Chondrocyte (in vitro differentiated cells): Measurements from ENCODE around the gene KCNH5. TPM values are rescaled to one million over a fixed set of nuclear protein-coding genes. Genes with fewer than 3 reads are reported as not detected.

Experiments used
- DNase-seq: peaks from one replicate; pipeline ENCODE4 v3.0.0; 2021; ENCODE audit warnings: mixed read lengths, low spot score
- H3K27ac Mint-ChIP-seq: one replicate; pipeline ENCODE4 v1.8.0; 2021; ENCODE audit warnings: mild to moderate bottlenecking, moderate library complexity, mixed read lengths; ENCODE audit not compliant: unreplicated experiment
- H3K27me3 Mint-ChIP-seq: 2 replicates; pipeline ENCODE4 v1.8.0; 2021; ENCODE audit warnings: low read depth, mixed read lengths
- H3K36me3 Mint-ChIP-seq: 2 replicates; pipeline ENCODE4 v1.8.0; 2021; ENCODE audit warnings: low read depth, mixed read lengths
- H3K4me1 Mint-ChIP-seq: 2 replicates; pipeline ENCODE4 v1.8.0; 2021; ENCODE audit warnings: low read depth, mild to moderate bottlenecking, mixed read lengths
- H3K4me3 Mint-ChIP-seq: one replicate; pipeline ENCODE4 v1.8.0; 2021; ENCODE audit warnings: mild to moderate bottlenecking, moderate library complexity, mixed read lengths; ENCODE audit not compliant: unreplicated experiment
- H3K9me3 Mint-ChIP-seq: 2 replicates; pipeline ENCODE4 v1.8.0; 2021; ENCODE audit warnings: low read depth, mixed read lengths
- CTCF ChIP-seq: fragments of 200-600 bp; sonication (generic); IDR thresholded peaks from 2 replicates; pipeline ENCODE4 v1.5.0; 2021; ENCODE audit warnings: antibody characterized with exemption, mild to moderate bottlenecking, moderate library complexity
- total RNA-seq: library from RNA; stranded (reverse); gene quantifications from 3 replicates; pipeline ENCODE4 v1.2.1, GENCODE V29; 2021

KCNH5 gene
- total RNA-seq, 1 donor from 2014 or later = not detected

- H3K36me3 Mint-ChIP-seq = no peaks in the 10 kb centered on the region
- no peak for DNase-seq
- no peak for TF ChIP-seq CTCF
Measured at GRCh38 chr14:62980693-62981092, 64.6 kb downstream of the KCNH5 start.

GRCh38 chr14:62957562-62957961 is 87.7 kb downstream of the KCNH5 start:
- peaks cover 6% of the 10 kb centered on the region for H3K27me3 Mint-ChIP-seq
- no peak overlapping the region for H3K27ac Mint-ChIP-seq
- H3K4me1 Mint-ChIP-seq = no peaks in the 10 kb centered on the region
- TF ChIP-seq CTCF = no peak
- no peak for DNase-seq
- H3K4me3 Mint-ChIP-seq = no peak overlapping the region
- no peaks in the 10 kb centered on the region for H3K36me3 Mint-ChIP-seq
- peaks cover 3% of the 10 kb centered on the region for H3K9me3 Mint-ChIP-seq

More at GRCh38 chr14:62980693-62981092, 64.6 kb downstream of the KCNH5 start:
- H3K9me3 Mint-ChIP-seq = no peaks in the 10 kb centered on the region
- H3K27me3 Mint-ChIP-seq = peaks cover 9% of the 10 kb centered on the region
- H3K4me3 Mint-ChIP-seq = no peak overlapping the region
- no peaks in the 10 kb centered on the region for H3K4me1 Mint-ChIP-seq
- no peak overlapping the region for H3K27ac Mint-ChIP-seq

- Mint-ChIP-seq H3K36me3 (no peaks in the 10 kb centered on the region), H3K4me1 (no peaks in the 10 kb centered on the region), H3K27ac (no peak overlapping the region), H3K4me3 (no peak overlapping the region), H3K9me3 (peaks cover under 1% of the 10 kb centered on the region), H3K27me3 (peaks cover 6% of the 10 kb centered on the region)
- no peak for DNase-seq
- TF ChIP-seq CTCF = no peak
Measured at GRCh38 chr14:62956413-62956812, 88.8 kb downstream of the KCNH5 start.

- DNase-seq = no peak
- Mint-ChIP-seq H3K4me3 (no peak overlapping the region), H3K27me3 (peaks cover 6% of the 10 kb centered on the region), H3K4me1 (no peaks in the 10 kb centered on the region), H3K9me3 (no peaks in the 10 kb centered on the region), H3K27ac (no peak overlapping the region), H3K36me3 (no peaks in the 10 kb centered on the region)
- no peak for TF ChIP-seq CTCF
Measured at GRCh38 chr14:62954165-62954564, 91.1 kb downstream of the KCNH5 start.

- Mint-ChIP-seq H3K4me3 (no peak overlapping the region), H3K36me3 (no peaks in the 10 kb centered on the region), H3K27me3 (peaks cover 2% of the 10 kb centered on the region), H3K9me3 (no peaks in the 10 kb centered on the region), H3K27ac (no peak overlapping the region), H3K4me1 (no peaks in the 10 kb centered on the region)
- TF ChIP-seq CTCF = no peak
- no peak for DNase-seq
Measured at GRCh38 chr14:62952226-62952625, 93.0 kb downstream of the KCNH5 start.
